ENCODE results near the gene AIRE. TPM values are rescaled to one million over a fixed set of nuclear protein-coding genes. Genes with fewer than 3 reads are reported as not detected.
"Not testable (repeated sequence)": the region's sequence is repeated elsewhere in the genome, so short reads cannot be mapped to it uniquely, and the experiment has no call there.

The AIRE gene
- total and polyA plus RNA-seq, 4 experiments from 2014 or later, result 0.32 to 2.3 TPM; not detected in 2

DNA sequence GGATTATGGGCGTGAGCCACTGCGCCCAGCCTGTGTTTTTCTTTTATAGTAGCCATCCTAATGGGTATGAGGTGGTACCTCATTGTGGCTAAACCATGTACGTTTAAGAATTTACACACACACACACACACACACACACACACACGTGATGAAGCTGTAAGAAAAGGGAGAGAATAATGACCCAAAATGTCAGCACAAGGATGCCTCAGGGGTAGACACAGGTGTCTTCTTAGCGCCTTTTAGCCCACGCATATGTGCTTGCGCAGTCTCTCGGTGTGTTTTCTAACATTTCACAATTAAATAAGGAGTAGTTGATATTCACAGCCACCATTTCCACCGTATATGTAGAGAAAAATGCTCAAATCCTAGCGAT is 13.4 kb downstream of the AIRE start:
- Mint-ChIP-seq H3K4me3 (peak overlapping the region; percentile 82 to 94 (median 92)), H3K9me3 (peaks cover 0 to 2% (median 0%) of the 10 kb centered on the region in 8 donors), H3K4me1 (peaks cover 24 to 65% (median 52%) of the 10 kb centered on the region in 4 donors), H3K27me3 (no peaks in the 10 kb centered on the region), H3K27ac (peak overlapping the region; percentile 91 to 97 (median 94)), H3K36me3 (peaks cover 0 to 9% of the 10 kb centered on the region in 2 donors)
- H3K36me3 ChIP-seq (ENCODE audit: insufficient read depth, low read length), result no peaks in the 10 kb centered on the region
- no peaks in the 10 kb centered on the region for H3K9me3 ChIP-seq (ENCODE audit: control insufficient read depth in 1 of 2, low read length in 2 of 2)
- intact Hi-C loops (cut with micrococcal nuclease), result no loop called here
- H3K27me3 ChIP-seq (ENCODE audit: insufficient read depth, low read length), result no peaks in the 10 kb centered on the region
- peak overlapping the region; percentile 74 for H3K27ac ChIP-seq (ENCODE audit: low read depth, low read length)
- CTCF ChIA-PET (ENCODE audit: partially characterized antibody), result interaction anchor here (1.5 to 3.0 kb wide), 3 partner anchors 10 to 215 kb away, joined by 3 to 17 read pairs (median 9); partner anchors contain the start of gene DNMT3L
- DNase-seq, result peak in 4 of 5 donors; percentile 26 to 46 (median 34)
- peaks cover 74% of the 10 kb centered on the region for H3K4me1 ChIP-seq (ENCODE audit: insufficient read depth, low read length)
- peak overlapping the region; percentile 34 to 68 for H3K4me3 ChIP-seq (ENCODE audit: low read length in 2 of 2)
- POLR2A ChIA-PET (ENCODE audit: partially characterized antibody), result interaction anchor here (1.2 kb wide), 1 partner anchor 216 kb away, joined by 3 read pairs; no protein-coding TSS in a partner anchor

- POLR2A ChIA-PET (ENCODE audit: partially characterized antibody), result interaction anchor here (1.2 kb wide), 1 partner anchor 216 kb away, joined by 3 read pairs; no protein-coding TSS in a partner anchor
- H3K4me1 Mint-ChIP-seq, result peaks cover 22 to 67% (median 53%) of the 10 kb centered on the region in 4 donors
Measured at GRCh38 chr21:44299458-44300261, 14.0 kb downstream of the AIRE start, which contains the start of gene PFKL. Gene PFKL, plus strand, starts transcription at chr21:44300053. Its CDS starts 53 bp downstream, at chr21:44300106.

GRCh38 chr21:44300262-44300959 is 14.7 kb downstream of the AIRE start:
- Histone ChIP-seq H3K36me3 (ENCODE audit: insufficient read depth, low read length) (no peaks in the 10 kb centered on the region), H3K27ac (ENCODE audit: low read depth, low read length) (peak overlapping the region; percentile 61), H3K4me1 (ENCODE audit: insufficient read depth, low read length) (peaks cover 72% of the 10 kb centered on the region), H3K4me3 (ENCODE audit: low read length in 2 of 2) (peak overlapping the region; percentile 57 to 67), H3K27me3 (ENCODE audit: insufficient read depth, low read length) (no peaks in the 10 kb centered on the region), H3K9me3 (ENCODE audit: control insufficient read depth in 1 of 2, low read length in 2 of 2) (no peaks in the 10 kb centered on the region)
- H3K4me3 Mint-ChIP-seq, result peak overlapping the region; percentile 80 to 86 (median 82)
- DNase-seq, result peak; percentile 32 to 56 (median 37)
- peaks cover 0 to 14% of the 10 kb centered on the region in 2 donors for H3K36me3 Mint-ChIP-seq
- H3K27ac Mint-ChIP-seq, result peak overlapping the region in 6 of 7 donors; percentile 52 to 86 (median 72)
- ChIA-PET POLR2A (ENCODE audit: partially characterized antibody) (interaction anchor here (1.2 kb wide), 1 partner anchor 501 kb away, joined by 3 read pairs; the partner anchor contains the start of gene UBE2G2), CTCF (ENCODE audit: partially characterized antibody) (no interaction called here)
- H3K9me3 Mint-ChIP-seq, result peaks cover 0 to 2% (median 0%) of the 10 kb centered on the region in 8 donors
- no peaks in the 10 kb centered on the region for H3K27me3 Mint-ChIP-seq
- intact Hi-C loops (cut with micrococcal nuclease), result no loop called here
- H3K4me1 Mint-ChIP-seq, result peaks cover 23 to 70% (median 55%) of the 10 kb centered on the region in 4 donors

More at GRCh38 chr21:44299458-44300261, 14.0 kb downstream of the AIRE start, which contains the start of gene PFKL:
- H3K27me3 ChIP-seq (ENCODE audit: insufficient read depth, low read length), result no peaks in the 10 kb centered on the region
- H3K9me3 ChIP-seq (ENCODE audit: control insufficient read depth in 1 of 2, low read length in 2 of 2), result no peaks in the 10 kb centered on the region
- H3K36me3 Mint-ChIP-seq, result peaks cover 0 to 9% of the 10 kb centered on the region in 2 donors
- CTCF ChIA-PET (ENCODE audit: partially characterized antibody), result interaction anchor here (1.5 to 2.7 kb wide), 2 partner anchors 9 to 38 kb away, joined by 3 to 9 read pairs; partner anchors contain the start of gene DNMT3L
- peaks cover 0 to 2% (median 0%) of the 10 kb centered on the region in 8 donors for H3K9me3 Mint-ChIP-seq
- peak within 1 kb of the TSS; percentile 82 to 94 (median 92) for H3K4me3 Mint-ChIP-seq
- H3K27me3 Mint-ChIP-seq, result no peaks in the 10 kb centered on the region
- H3K27ac ChIP-seq (ENCODE audit: low read depth, low read length), result peak within 1 kb of the TSS; percentile 74
- peak; percentile 37 to 64 (median 54) for DNase-seq
- H3K4me3 ChIP-seq (ENCODE audit: low read length in 2 of 2), result peak within 1 kb of the TSS; percentile 57 to 68
- peak within 1 kb of the TSS; percentile 91 to 97 (median 94) for H3K27ac Mint-ChIP-seq
- intact Hi-C loops (cut with micrococcal nuclease), result no loop called here
- peaks cover 74% of the 10 kb centered on the region for H3K4me1 ChIP-seq (ENCODE audit: insufficient read depth, low read length)
- H3K36me3 ChIP-seq (ENCODE audit: insufficient read depth, low read length), result no peaks in the 10 kb centered on the region

DNA sequence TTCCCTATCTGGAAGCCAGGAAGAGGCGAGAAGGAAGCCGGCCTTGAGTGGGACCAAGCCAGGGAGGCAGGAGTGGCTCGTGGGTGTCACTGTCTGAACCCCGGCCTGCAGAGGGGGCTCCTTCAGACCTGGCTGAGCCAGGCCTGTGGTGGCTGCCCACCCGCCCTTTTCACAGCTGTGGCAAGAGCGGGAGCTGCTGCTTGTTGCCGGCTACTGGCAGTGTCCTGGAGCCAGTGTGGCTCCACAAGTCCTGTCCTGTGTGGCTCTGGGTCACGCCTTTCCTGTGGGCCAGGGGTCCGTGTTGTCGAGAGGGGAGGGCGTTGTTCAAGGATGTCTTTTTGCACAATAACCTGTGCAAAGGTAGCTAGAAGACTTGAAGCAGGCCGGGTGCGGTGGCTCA is 15.5 kb downstream of the AIRE start:
- Mint-ChIP-seq H3K9me3 (peaks cover 0 to 2% (median 0%) of the 10 kb centered on the region in 8 donors), H3K27me3 (no peaks in the 10 kb centered on the region), H3K4me1 (peaks cover 22 to 71% (median 53%) of the 10 kb centered on the region in 4 donors), H3K27ac (peak overlapping the region; percentile 52 to 86 (median 61)), H3K4me3 (peak overlapping the region; percentile 80 to 86 (median 82)), H3K36me3 (peaks cover 0 to 14% of the 10 kb centered on the region in 2 donors)
- intact Hi-C loops (cut with micrococcal nuclease), result no loop called here
- Histone ChIP-seq H3K9me3 (ENCODE audit: control insufficient read depth in 1 of 2, low read length in 2 of 2) (no peaks in the 10 kb centered on the region), H3K27ac (ENCODE audit: low read depth, low read length) (peak overlapping the region; percentile 61), H3K36me3 (ENCODE audit: insufficient read depth, low read length) (no peaks in the 10 kb centered on the region), H3K4me1 (ENCODE audit: insufficient read depth, low read length) (peaks cover 69% of the 10 kb centered on the region), H3K4me3 (ENCODE audit: low read length in 2 of 2) (peak overlapping the region; percentile 57 to 67), H3K27me3 (ENCODE audit: insufficient read depth, low read length) (no peaks in the 10 kb centered on the region)
- CTCF ChIA-PET (ENCODE audit: partially characterized antibody), result no interaction called here
- DNase-seq, result peak in 1 of 5 donors; percentile 33
- POLR2A ChIA-PET (ENCODE audit: partially characterized antibody), result interaction anchor here (0.6 to 1.2 kb wide), 3 partner anchors 15 to 500 kb away, joined by 3 read pairs; partner anchors contain the start of gene UBE2G2

GRCh38 chr21:44301961-44302406 is 16.3 kb downstream of the AIRE start:
- Histone ChIP-seq H3K36me3 (ENCODE audit: insufficient read depth, low read length) (no peaks in the 10 kb centered on the region), H3K4me3 (ENCODE audit: low read length in 2 of 2) (no peak overlapping the region), H3K27me3 (ENCODE audit: insufficient read depth, low read length) (no peaks in the 10 kb centered on the region), H3K27ac (ENCODE audit: low read depth, low read length) (no peak overlapping the region), H3K4me1 (ENCODE audit: insufficient read depth, low read length) (peaks cover 69% of the 10 kb centered on the region), H3K9me3 (ENCODE audit: control insufficient read depth in 1 of 2, low read length in 2 of 2) (no peaks in the 10 kb centered on the region)
- ChIA-PET POLR2A (ENCODE audit: partially characterized antibody) (interaction anchor here (0.6 to 1.2 kb wide), 3 partner anchors 14 to 38 kb away, joined by 3 read pairs; partner anchors contain the start of gene CFAP410), CTCF (ENCODE audit: partially characterized antibody) (no interaction called here)
- Mint-ChIP-seq H3K27ac (peak overlapping the region in 5 of 7 donors; percentile 3 to 85 (median 65)), H3K27me3 (no peaks in the 10 kb centered on the region), H3K4me3 (peak overlapping the region; percentile 43 to 85 (median 67)), H3K4me1 (peaks cover 22 to 75% (median 53%) of the 10 kb centered on the region in 4 donors), H3K9me3 (peaks cover 0 to 2% (median 0%) of the 10 kb centered on the region in 8 donors), H3K36me3 (peaks cover 0 to 16% of the 10 kb centered on the region in 2 donors)
- intact Hi-C loops (cut with micrococcal nuclease), result no loop called here
- DNase-seq, result no peak

GRCh38 chr21:44302573-44303401 is 17.1 kb downstream of the AIRE start:
- intact Hi-C loops (cut with micrococcal nuclease); DNase-seq; H3K27me3 ChIP-seq (ENCODE audit: insufficient read depth, low read length); H3K27ac ChIP-seq (ENCODE audit: low read depth, low read length); H3K4me3 ChIP-seq (ENCODE audit: low read length in 2 of 2); H3K9me3 Mint-ChIP-seq; H3K9me3 ChIP-seq (ENCODE audit: control insufficient read depth in 1 of 2, low read length in 2 of 2); H3K27me3 Mint-ChIP-seq; H3K36me3 ChIP-seq (ENCODE audit: insufficient read depth, low read length): not testable (repeated sequence)
- ChIA-PET CTCF (ENCODE audit: partially characterized antibody) (interaction anchor here (0.7 to 1.3 kb wide), 3 partner anchors 16 to 40 kb away, joined by 3 to 4 read pairs (median 3); no protein-coding TSS in a partner anchor), POLR2A (ENCODE audit: partially characterized antibody) (interaction anchor here (0.6 to 1.4 kb wide), 5 partner anchors 8 to 347 kb away, joined by 3 read pairs; partner anchors contain the start of gene CFAP410)
- H3K36me3 Mint-ChIP-seq, result peaks cover 0 to 20% of the 10 kb centered on the region in 2 donors
- peak overlapping the region in 5 of 7 donors; percentile 48 to 74 (median 70) for H3K27ac Mint-ChIP-seq
- peak overlapping the region; percentile 13 to 85 (median 66) for H3K4me3 Mint-ChIP-seq
- peaks cover 25 to 69% (median 51%) of the 10 kb centered on the region in 4 donors for H3K4me1 Mint-ChIP-seq
- peaks cover 63% of the 10 kb centered on the region for H3K4me1 ChIP-seq (ENCODE audit: insufficient read depth, low read length)

All from CD4-positive, alpha-beta memory T cell (primary cell).